Epithelial cell of esophagus (primary cell): ENCODE measurements around the gene TMF1.
A peak's percentile ranks its signal among the peaks of the same experiment; 100 is the strongest.

Source experiments
- DNase-seq: peaks from one replicate; pipeline ENCODE4 v3.0.0; 2010; ENCODE audit warnings: low read depth
- H3K4me3 ChIP-seq: 2 replicates; pipeline ENCODE4 v1.5.1; 2011; ENCODE audit warnings: mild to moderate bottlenecking, low read length, control low read depth
- TF ChIP-seq, protein P1 (sequence below): IDR thresholded peaks from 2 replicates; pipeline ENCODE4 v1.5.1; 2011; ENCODE audit warnings: low read depth, mild to moderate bottlenecking, low read length, control low read depth, inconsistent platforms; ENCODE audit not compliant: insufficient read depth; ENCODE audit errors: missing control alignments

The TMF1 gene

GRCh38 chr3:69032737-69033136 lies 19.4 kb downstream of the TMF1 start:
- no peak overlapping the region for H3K4me3 ChIP-seq
- DNase-seq, result no peak
- TF ChIP-seq, protein P1, sequence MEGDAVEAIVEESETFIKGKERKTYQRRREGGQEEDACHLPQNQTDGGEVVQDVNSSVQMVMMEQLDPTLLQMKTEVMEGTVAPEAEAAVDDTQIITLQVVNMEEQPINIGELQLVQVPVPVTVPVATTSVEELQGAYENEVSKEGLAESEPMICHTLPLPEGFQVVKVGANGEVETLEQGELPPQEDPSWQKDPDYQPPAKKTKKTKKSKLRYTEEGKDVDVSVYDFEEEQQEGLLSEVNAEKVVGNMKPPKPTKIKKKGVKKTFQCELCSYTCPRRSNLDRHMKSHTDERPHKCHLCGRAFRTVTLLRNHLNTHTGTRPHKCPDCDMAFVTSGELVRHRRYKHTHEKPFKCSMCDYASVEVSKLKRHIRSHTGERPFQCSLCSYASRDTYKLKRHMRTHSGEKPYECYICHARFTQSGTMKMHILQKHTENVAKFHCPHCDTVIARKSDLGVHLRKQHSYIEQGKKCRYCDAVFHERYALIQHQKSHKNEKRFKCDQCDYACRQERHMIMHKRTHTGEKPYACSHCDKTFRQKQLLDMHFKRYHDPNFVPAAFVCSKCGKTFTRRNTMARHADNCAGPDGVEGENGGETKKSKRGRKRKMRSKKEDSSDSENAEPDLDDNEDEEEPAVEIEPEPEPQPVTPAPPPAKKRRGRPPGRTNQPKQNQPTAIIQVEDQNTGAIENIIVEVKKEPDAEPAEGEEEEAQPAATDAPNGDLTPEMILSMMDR, result no peak

DNA sequence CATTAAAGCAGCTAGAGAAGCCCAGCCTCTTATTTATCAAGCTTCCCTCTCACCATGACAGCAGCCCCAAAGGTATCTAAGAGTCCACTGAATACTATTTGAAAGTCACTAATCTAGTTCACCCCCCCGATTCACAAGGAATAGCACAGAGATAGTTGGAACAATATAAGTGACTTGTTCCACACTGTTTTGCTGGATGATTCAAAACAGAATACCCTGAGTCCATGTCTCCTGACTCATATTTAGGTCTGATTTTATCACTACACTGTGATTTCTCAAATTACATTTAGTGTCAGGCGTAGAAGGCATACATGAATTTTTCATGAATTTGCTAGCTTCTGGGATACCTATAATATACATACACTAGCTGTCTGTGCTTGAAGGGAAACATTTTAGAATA lies 20.0 kb downstream of the TMF1 start:
- peak; percentile 63 for DNase-seq
- H3K4me3 ChIP-seq, result no peak overlapping the region
- TF ChIP-seq, protein P1, result no peak

DNA sequence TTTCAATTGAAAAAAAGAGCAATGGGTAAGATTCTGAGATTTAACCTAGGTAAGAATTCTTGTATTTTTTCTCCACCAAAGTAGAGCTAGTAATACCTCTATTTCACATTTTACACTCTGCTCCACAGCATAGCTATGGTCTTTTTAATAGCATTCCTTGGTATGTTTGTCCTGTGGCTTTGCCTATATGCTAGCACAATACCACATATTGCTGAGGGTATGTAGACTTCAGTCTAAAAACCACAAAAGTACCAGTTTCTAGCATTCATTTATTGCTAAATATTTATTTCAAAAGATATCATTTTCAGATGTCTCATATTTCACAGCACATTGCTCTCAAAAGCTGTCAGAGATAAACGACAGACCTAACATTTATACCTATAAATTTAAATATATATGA lies 20.5 kb downstream of the TMF1 start:
- no peak overlapping the region for H3K4me3 ChIP-seq
- TF ChIP-seq, protein P1, result no peak
- DNase-seq, result no peak

- no peak for DNase-seq
- TF ChIP-seq, protein P1, result peak; percentile 0
- no peak overlapping the region for H3K4me3 ChIP-seq
Measured at GRCh38 chr3:69020857-69021256, 31.3 kb downstream of the TMF1 start.

DNA sequence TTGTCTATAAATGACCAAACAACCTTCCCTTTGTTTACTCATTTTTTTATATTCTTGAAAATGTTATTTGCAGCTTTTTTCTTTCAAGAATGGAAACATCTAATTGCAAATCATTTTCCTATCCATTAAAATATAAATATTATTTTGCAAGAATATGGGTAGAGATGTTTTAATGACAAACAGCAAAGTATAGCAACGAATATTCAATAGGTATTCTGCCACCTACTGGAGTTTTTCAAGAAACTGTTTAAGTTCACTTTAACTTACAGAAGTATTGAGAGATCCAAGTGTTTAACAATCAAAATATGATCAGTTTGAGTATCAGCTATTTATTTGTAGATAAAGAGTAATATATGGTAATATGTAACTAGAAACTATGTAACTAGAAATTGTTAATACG lies 31.7 kb downstream of the TMF1 start:
- TF ChIP-seq, protein P1, result peak; percentile 13
- no peak overlapping the region for H3K4me3 ChIP-seq
- no peak for DNase-seq

DNA sequence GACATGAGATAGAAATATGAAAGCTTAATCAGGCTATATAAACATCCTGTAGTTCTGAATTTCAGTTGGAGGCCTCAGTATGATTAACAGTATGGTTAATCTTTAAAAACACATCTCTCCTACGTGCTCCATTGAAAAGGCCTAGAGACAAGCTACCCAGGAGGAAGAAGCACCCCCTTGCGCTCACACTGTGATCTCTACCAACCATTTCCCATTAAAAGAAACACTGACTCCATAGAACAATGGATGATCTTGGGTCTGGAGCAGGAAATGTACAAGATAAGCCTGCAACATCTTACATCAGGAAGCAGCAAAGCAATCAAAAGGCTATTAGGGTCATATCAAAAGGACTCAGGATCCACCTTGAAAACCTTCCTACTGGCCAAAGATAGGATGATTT lies 35.2 kb downstream of the TMF1 start:
- DNase-seq, result no peak
- TF ChIP-seq, protein P1, result no peak
- H3K4me3 ChIP-seq, result no peak overlapping the region

GRCh38 chr3:69016102-69016501 lies 36.0 kb downstream of the TMF1 start:
- no peak overlapping the region for H3K4me3 ChIP-seq
- DNase-seq, result no peak
- TF ChIP-seq, protein P1, result no peak
